GM12873 (cell line): ENCODE data around the gene UBR3.

Experiments
- CTCF ChIP-seq: IDR thresholded peaks from 2 replicates; pipeline ENCODE4 v1.5.1; 2012; ENCODE audit warnings: low read depth, mild to moderate bottlenecking, moderate library complexity, low read length, control low read depth; ENCODE audit not compliant: insufficient read depth; ENCODE audit errors: missing control alignments

UBR3 gene

GRCh38 chr2:169827272-169828140 is at the start of gene UBR3:
UBR3 (plus strand) TSS chr2:169827454; CDS start chr2:169827508, 54 bp downstream.
- TF ChIP-seq CTCF, result no peak

- no peak for TF ChIP-seq CTCF
Measured at GRCh38 chr2:169778446-169778845, 48.8 kb upstream of the UBR3 start.

- TF ChIP-seq CTCF, result no peak
Measured at GRCh38 chr2:169781249-169782013, 45.8 kb upstream of the UBR3 start.

GRCh38 chr2:169782513-169782912 is 44.7 kb upstream of the UBR3 start:
- no peak for TF ChIP-seq CTCF

- no peak for TF ChIP-seq CTCF
Measured at GRCh38 chr2:169790581-169790980, 36.7 kb upstream of the UBR3 start.

- TF ChIP-seq CTCF, result no peak
Measured at GRCh38 chr2:169795181-169795580, 32.1 kb upstream of the UBR3 start.

- no peak for TF ChIP-seq CTCF
Measured at GRCh38 chr2:169796441-169796840, 30.8 kb upstream of the UBR3 start.
